Measurements from ENCODE around the gene CACNA1A. TPM values are rescaled to one million over a fixed set of nuclear protein-coding genes. Genes with fewer than 3 reads are reported as not detected.

Gene CACNA1A
- total and polyA plus RNA-seq, 2 of the 4 experiments (the other 2 are of a cell fraction): 5.9 to 15.0 TPM

- dilution Hi-C loops (cut with HindIII; ENCODE audit: low sequenced_read_pairs, unreplicated experiment) (no loop called here), intact Hi-C loops (cut with micrococcal nuclease) (loop anchor here (5.0 kb wide), 1 partner anchor 48 kb away; no protein-coding TSS in a partner anchor), in situ Hi-C loops (cut with MboI; ENCODE audit: low sequenced_read_pairs) (loop anchor here (10.0 kb wide), 1 partner anchor 685 kb away; no protein-coding TSS in a partner anchor)
- Histone ChIP-seq H3K27ac (ENCODE audit: insufficient read depth, low read length) (no peak overlapping the region), H3K9ac (ENCODE audit: low read depth, low read length) (no peak overlapping the region), H2BK15ac (ENCODE audit: low read depth, low read length) (no peak overlapping the region), H3K56ac (ENCODE audit: extremely low read depth, insufficient read depth, low read length) (no peak overlapping the region), H4K20me1 (ENCODE audit: insufficient read depth, low read length) (peaks cover 10% of the 10 kb centered on the region; the same call in 1 of the 2 replicates), H3K9me1 (ENCODE audit: insufficient read depth, low read length) (no peaks in the 10 kb centered on the region), H3K4ac (ENCODE audit: low read depth, low read length) (no peak overlapping the region), H3K14ac (replicated peaks; ENCODE audit: low read depth, low read length) (no peak overlapping the region), H2BK120ac (ENCODE audit: low read depth, low read length) (no peak overlapping the region), H3K36me3 (ENCODE audit: control insufficient read depth, insufficient read depth, low read length) (no peaks in the 10 kb centered on the region), H4K8ac (ENCODE audit: low read depth in 2 of 2, low read length in 2 of 2) (no peak overlapping the region), H3K9me3 (ENCODE audit: control insufficient read depth, insufficient read depth, low read length) (no peaks in the 10 kb centered on the region), H2BK5ac (ENCODE audit: low read depth, low read length, poor library complexity, severe bottlenecking) (no peak overlapping the region), H3K4me2 (ENCODE audit: low read depth, low read length) (no peak overlapping the region), H3K79me1 (ENCODE audit: low read depth in 1 of 2, low read length in 2 of 2) (peaks cover 0 to 31% of the 10 kb centered on the region in 2 experiments; a peak in 2 of 4 replicates), H4K5ac (ENCODE audit: low read depth, low read length) (no peak overlapping the region), H2AK5ac (ENCODE audit: low read depth, low read length) (no peak overlapping the region), H3K27me3 (ENCODE audit: control insufficient read depth, insufficient read depth, low read length) (no peaks in the 10 kb centered on the region), H3K18ac (ENCODE audit: low read depth, low read length) (no peak overlapping the region), H2BK20ac (ENCODE audit: low read depth, low read length) (no peak overlapping the region), H3K4me1 (ENCODE audit: control insufficient read depth, insufficient read depth, low read length) (peaks cover 28% of the 10 kb centered on the region), H3K4me3 (ENCODE audit: insufficient read depth, low read depth, low read length) (no peak overlapping the region), H3K23ac (ENCODE audit: low read depth, low read length) (no peak overlapping the region), H2AFZ (replicated peaks; ENCODE audit: low read length, poor library complexity) (no peak overlapping the region), H2AK9ac (replicated peaks; ENCODE audit: low read depth, low read length, poor library complexity) (no peak overlapping the region), H4K91ac (ENCODE audit: insufficient read depth, low read depth, low read length) (no peak overlapping the region)
- WGBS, 2 experiments (ENCODE audit: extremely low coverage in 2 of 2, insufficient read length in 1 of 2): no CpG with 5 or more reads among the region's 3 CpGs
- no TSS peak for BruUV-seq (replicated peaks)
- no peak for TF ChIP-seq CTCF (conservative IDR thresholded peaks at IDR 0.05; ENCODE audit: low read depth, low read length)
- TF ChIP-seq MXI1 (IDR thresholded peaks at IDR 0.05; ENCODE audit: borderline replicate concordance, low read depth, low read length): no peak
- TF ChIP-seq USF2 (IDR thresholded peaks at IDR 0.05; ENCODE audit: low read depth, low read length): no peak
- TF ChIP-seq ELK1 (IDR thresholded peaks at IDR 0.05; ENCODE audit: borderline replicate concordance, low read depth, low read length): no peak
- no peak for TF ChIP-seq MAZ (IDR thresholded peaks at IDR 0.05; ENCODE audit: borderline replicate concordance, low read depth, low read length)
- no peak for TF ChIP-seq RAD21 (IDR thresholded peaks at IDR 0.05; ENCODE audit: low read length)
- TF ChIP-seq POLR2A (IDR thresholded peaks at IDR 0.05; ENCODE audit: low read depth, low read length): no peak
- no peak for TF ChIP-seq MAFK (IDR thresholded peaks at IDR 0.05; ENCODE audit: low read depth, low read length)
- ChIA-PET CTCF (no interaction called here), POLR2A (ENCODE audit: unreplicated experiment) (no interaction called here)
- no peak for ATAC-seq (ENCODE audit: low read depth)
- no peak for DNase-seq
Observed at GRCh38 chr19:13159713-13160112, 346.6 kb downstream of the CACNA1A start.

Data from IMR-90 (cell line).